Osteocyte (in vitro differentiated cells): ENCODE results near the gene TEAD2. TPM values are rescaled to one million over a fixed set of nuclear protein-coding genes. Genes with fewer than 3 reads are reported as not detected.

ENCODE experiments used
- DNase-seq: peaks from one replicate; pipeline ENCODE4 v3.0.0; 2021; ENCODE audit warnings: mixed read lengths; ENCODE audit not compliant: unreplicated experiment; ENCODE audit errors: extremely low spot score
- H3K27ac Mint-ChIP-seq: one replicate; pipeline ENCODE4 v1.8.0; 2021; ENCODE audit warnings: mild to moderate bottlenecking, mixed read lengths; ENCODE audit not compliant: unreplicated experiment
- H3K27me3 Mint-ChIP-seq: one replicate; pipeline ENCODE4 v1.8.0; 2021; ENCODE audit warnings: mixed read lengths; ENCODE audit not compliant: unreplicated experiment
- H3K36me3 Mint-ChIP-seq: one replicate; pipeline ENCODE4 v1.8.0; 2021; ENCODE audit warnings: mixed read lengths; ENCODE audit not compliant: unreplicated experiment
- H3K4me1 Mint-ChIP-seq: one replicate; pipeline ENCODE4 v1.8.0; 2021; ENCODE audit warnings: mixed read lengths; ENCODE audit not compliant: unreplicated experiment
- H3K4me3 Mint-ChIP-seq: one replicate; pipeline ENCODE4 v1.8.0; 2021; ENCODE audit warnings: mild to moderate bottlenecking, moderate library complexity, mixed read lengths; ENCODE audit not compliant: unreplicated experiment
- H3K9me3 Mint-ChIP-seq: one replicate; pipeline ENCODE4 v1.8.0; 2021; ENCODE audit warnings: mixed read lengths; ENCODE audit not compliant: unreplicated experiment
- total RNA-seq: library from RNA; stranded (reverse); gene quantifications from 2 replicates; pipeline ENCODE4 v1.2.1, GENCODE V29; 2021
- TF ChIP-seq, protein P1 (sequence below): fragments of 200-600 bp; sonication (generic); IDR thresholded peaks from 2 replicates; pipeline ENCODE4 v1.5.0; 2021; ENCODE audit warnings: antibody characterized with exemption, mild to moderate bottlenecking, moderate library complexity

TEAD2 gene
- total RNA-seq, 1 donor from 2014 or later: 98.0 TPM

DNA sequence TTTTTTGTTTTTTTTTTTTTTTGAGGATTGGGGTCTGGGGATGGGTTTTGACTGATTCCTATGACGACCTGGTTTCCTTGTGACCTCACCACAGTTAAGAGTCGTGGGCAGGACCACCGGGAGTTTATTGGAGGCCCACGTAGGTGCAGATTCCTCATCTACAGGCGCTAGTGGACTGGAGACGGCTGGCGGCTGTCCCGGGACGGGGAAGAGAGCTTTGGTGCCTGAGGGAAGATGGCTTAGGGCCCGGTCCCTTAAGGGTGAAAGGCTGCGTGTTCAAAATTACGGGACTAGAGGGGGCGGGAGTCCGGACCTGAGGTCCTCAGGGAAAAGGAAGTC lies 682 bp upstream of the TEAD2 start:
- Mint-ChIP-seq H3K36me3 (peaks cover 8% of the 10 kb centered on the region), H3K4me3 (no peak overlapping the region), H3K27ac (no peak overlapping the region), H3K4me1 (peaks cover 7% of the 10 kb centered on the region), H3K9me3 (no peaks in the 10 kb centered on the region), H3K27me3 (no peaks in the 10 kb centered on the region)
- TF ChIP-seq, protein P1, sequence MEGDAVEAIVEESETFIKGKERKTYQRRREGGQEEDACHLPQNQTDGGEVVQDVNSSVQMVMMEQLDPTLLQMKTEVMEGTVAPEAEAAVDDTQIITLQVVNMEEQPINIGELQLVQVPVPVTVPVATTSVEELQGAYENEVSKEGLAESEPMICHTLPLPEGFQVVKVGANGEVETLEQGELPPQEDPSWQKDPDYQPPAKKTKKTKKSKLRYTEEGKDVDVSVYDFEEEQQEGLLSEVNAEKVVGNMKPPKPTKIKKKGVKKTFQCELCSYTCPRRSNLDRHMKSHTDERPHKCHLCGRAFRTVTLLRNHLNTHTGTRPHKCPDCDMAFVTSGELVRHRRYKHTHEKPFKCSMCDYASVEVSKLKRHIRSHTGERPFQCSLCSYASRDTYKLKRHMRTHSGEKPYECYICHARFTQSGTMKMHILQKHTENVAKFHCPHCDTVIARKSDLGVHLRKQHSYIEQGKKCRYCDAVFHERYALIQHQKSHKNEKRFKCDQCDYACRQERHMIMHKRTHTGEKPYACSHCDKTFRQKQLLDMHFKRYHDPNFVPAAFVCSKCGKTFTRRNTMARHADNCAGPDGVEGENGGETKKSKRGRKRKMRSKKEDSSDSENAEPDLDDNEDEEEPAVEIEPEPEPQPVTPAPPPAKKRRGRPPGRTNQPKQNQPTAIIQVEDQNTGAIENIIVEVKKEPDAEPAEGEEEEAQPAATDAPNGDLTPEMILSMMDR: no peak
- no peak for DNase-seq

DNA sequence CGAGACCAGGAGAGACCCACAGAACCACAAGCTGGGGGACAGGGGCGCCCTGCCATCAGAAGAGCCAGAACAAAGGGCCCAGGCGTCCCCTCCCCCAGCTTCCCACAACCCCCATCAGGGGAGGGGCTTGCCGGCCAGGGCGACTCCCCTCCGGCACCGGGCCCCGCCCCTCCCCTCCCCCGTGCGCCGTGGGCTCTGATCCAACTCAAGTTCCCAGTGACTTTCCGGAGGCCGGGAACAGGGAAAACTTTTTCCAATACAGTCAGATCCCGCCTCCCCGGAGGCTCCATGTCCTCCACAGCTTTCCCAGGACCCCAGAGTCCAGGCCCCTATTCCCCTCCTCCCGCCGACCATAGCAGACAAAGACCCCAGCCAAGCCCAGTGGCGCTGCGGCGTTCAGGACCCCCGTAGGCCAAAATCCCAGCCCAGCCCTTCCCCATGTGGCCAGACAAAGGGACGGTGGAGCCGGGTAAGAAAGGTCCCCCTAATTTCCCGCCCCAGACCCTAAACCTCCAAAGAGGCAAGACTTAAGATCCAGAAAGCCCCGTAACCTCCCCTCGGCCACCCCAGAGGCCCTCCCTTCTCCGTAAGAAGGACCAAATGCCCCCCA lies 673 bp downstream of the TEAD2 start:
- H3K27me3 Mint-ChIP-seq: no peaks in the 10 kb centered on the region
- DNase-seq: peak; percentile 92
- no peak overlapping the region for H3K4me3 Mint-ChIP-seq

DNA sequence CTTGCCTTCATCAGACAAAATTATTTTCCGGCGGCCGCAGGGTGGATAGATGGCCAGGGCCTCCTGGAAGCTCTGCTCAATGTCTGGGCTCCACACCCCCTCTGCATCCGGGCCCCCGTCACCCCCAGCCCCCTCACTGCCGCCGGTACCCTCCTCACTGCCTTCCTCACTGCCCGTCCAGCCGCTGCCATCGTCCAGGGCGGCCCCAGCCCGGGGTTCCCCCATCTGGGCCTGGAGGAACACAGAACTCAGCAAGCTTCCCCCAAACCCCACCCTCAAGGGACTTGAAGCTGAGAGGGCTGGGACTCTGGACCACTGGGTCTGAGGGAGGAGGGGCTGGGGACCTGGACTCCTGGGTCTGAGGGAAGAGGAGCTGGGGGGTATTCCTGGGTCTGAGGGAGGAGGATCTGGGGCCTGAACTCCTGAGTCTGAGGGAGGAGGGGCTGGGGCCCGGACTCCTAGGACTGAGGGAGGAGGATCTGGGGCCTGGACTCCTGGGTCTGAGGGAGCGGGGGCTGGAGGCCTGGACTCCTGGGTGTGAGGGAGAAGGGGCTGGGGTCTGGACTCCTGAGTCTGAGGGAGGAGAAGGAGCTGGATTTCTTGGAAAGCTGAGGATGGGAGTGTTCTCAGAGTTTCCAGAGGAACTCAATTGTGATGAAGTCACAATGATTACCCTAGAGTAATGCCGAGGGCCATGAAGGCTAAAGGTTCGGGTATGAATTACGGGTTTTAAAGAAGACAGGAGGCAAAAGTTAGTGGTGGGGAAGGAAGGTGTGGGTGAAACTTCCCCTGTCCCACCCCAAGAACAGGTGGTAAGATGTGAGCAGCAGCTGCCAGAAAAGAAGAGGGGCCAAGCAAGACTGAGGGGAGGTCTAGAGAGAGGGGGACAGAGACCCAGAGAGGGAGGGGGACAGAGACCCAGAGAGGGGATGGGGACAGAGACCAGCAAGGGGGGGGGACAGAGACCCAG lies 2.1 kb downstream of the TEAD2 start:
- TF ChIP-seq, protein P1: no peak

More for the DNA sequence above, 673 bp downstream of the TEAD2 start:
- TF ChIP-seq, protein P1: no peak
- no peaks in the 10 kb centered on the region for H3K9me3 Mint-ChIP-seq
- peaks cover 17% of the 10 kb centered on the region for H3K36me3 Mint-ChIP-seq
- peaks cover 13% of the 10 kb centered on the region for H3K4me1 Mint-ChIP-seq
- no peak overlapping the region for H3K27ac Mint-ChIP-seq

DNA sequence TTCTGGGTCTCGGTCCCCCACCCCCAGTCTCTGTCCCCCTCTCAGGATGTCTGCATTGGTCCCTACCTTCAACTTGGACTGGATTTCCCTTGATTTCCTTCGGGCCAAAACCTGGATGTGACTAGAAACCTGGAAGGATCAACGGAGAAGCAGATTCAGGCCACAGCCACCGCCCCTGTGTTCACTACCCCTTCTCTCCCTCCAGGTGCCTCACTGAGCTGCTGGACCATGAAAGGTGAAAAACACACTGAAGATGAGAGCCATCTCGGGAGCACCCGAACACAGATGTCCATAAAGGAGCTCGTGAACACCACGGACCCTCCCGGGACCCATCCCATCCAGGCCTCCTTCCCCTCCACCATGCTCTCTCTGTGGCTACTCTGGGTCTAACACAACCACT lies 5.0 kb downstream of the TEAD2 start:
- TF ChIP-seq, protein P1: no peak
- Mint-ChIP-seq H3K4me1 (peaks cover 21% of the 10 kb centered on the region), H3K27me3 (no peaks in the 10 kb centered on the region), H3K4me3 (no peak overlapping the region), H3K36me3 (peaks cover 46% of the 10 kb centered on the region), H3K27ac (no peak overlapping the region), H3K9me3 (no peaks in the 10 kb centered on the region)
- no peak for DNase-seq

More for the DNA sequence above, 2.1 kb downstream of the TEAD2 start:
- H3K27ac Mint-ChIP-seq: no peak overlapping the region
- H3K4me3 Mint-ChIP-seq: no peak overlapping the region
- no peaks in the 10 kb centered on the region for H3K27me3 Mint-ChIP-seq
- H3K4me1 Mint-ChIP-seq: peaks cover 21% of the 10 kb centered on the region
- no peak for DNase-seq
- no peaks in the 10 kb centered on the region for H3K9me3 Mint-ChIP-seq
- peaks cover 28% of the 10 kb centered on the region for H3K36me3 Mint-ChIP-seq

DNA sequence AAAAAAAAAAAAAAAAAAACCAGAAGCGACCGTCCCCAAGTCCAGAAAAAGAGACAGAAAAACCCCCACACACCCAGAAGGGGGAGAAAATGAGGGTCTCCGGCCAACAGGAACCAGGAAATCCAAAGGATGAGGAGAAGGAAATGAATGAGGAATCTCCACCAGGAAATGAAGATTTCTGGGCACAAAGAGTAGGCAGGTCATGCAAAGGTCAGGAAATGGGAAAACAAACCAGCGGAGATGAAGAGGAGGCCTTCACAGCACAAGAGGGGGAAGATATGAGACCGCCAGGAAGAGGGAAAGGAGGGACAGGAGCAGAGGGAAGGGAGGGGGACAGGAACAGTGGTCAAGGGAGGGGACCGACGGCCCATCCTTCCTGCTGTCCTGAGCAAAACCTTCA lies 5.8 kb downstream of the TEAD2 start:
- Mint-ChIP-seq H3K4me1 (peaks cover 21% of the 10 kb centered on the region), H3K9me3 (no peaks in the 10 kb centered on the region), H3K4me3 (no peak overlapping the region), H3K27ac (peak overlapping the region; percentile 64), H3K36me3 (peaks cover 49% of the 10 kb centered on the region), H3K27me3 (no peaks in the 10 kb centered on the region)
- TF ChIP-seq, protein P1: no peak
- no peak for DNase-seq
